ENCODE results near the gene QPCTL. TPM values are rescaled to one million over a fixed set of nuclear protein-coding genes. Genes with fewer than 3 reads are reported as not detected.

QPCTL gene
- total and polyA plus RNA-seq, 2 experiments from 2014 or later, result 10.3 to 11.0 TPM

- no peak overlapping the region for H2AFZ ChIP-seq
- H3K9me3 ChIP-seq (ENCODE audit: low read depth), result no peaks in the 10 kb centered on the region
- H3K9me2 ChIP-seq (replicated peaks; ENCODE audit: insufficient read depth), result no peaks in the 10 kb centered on the region
- no peaks in the 10 kb centered on the region for H3K36me3 ChIP-seq (replicated peaks; ENCODE audit: insufficient read depth, low read depth)
- H4K20me1 ChIP-seq (ENCODE audit: insufficient read depth, poor library complexity, severe bottlenecking), result no peaks in the 10 kb centered on the region
- no peak for DNase-seq (ENCODE audit: low spot score)
- TF ChIP-seq EZH2 (IDR thresholded peaks at IDR 0.05; ENCODE audit: borderline replicate concordance) (no peak), CTCF (IDR thresholded peaks at IDR 0.05; ENCODE audit: poor library complexity) (no peak), EZH2phosphoT487 (IDR thresholded peaks at IDR 0.05; ENCODE audit: low read depth, severe bottlenecking, unreplicated experiment) (no peak)
- no peaks in the 10 kb centered on the region for H3K79me2 ChIP-seq
- no peak overlapping the region for H3K4me2 ChIP-seq
- WGBS (ENCODE audit: low lambda C conversion rate, missing lambda C conversion rate), result 77% methylated on average over 1 of the region's 1 CpG
- peaks cover 7% of the 10 kb centered on the region for H3K4me1 ChIP-seq (ENCODE audit: insufficient read depth)
- H3K27ac ChIP-seq, result no peak overlapping the region
- no peak overlapping the region for H3K4me3 ChIP-seq
- peaks cover 5% of the 10 kb centered on the region for H3K27me3 ChIP-seq
Measured at GRCh38 chr19:45663800-45664199, 28.7 kb upstream of the QPCTL start.

- Histone ChIP-seq H3K27ac (no peak overlapping the region), H3K36me3 (replicated peaks; ENCODE audit: insufficient read depth, low read depth) (no peaks in the 10 kb centered on the region), H3K79me2 (no peaks in the 10 kb centered on the region), H3K27me3 (peaks cover 5% of the 10 kb centered on the region), H3K4me1 (ENCODE audit: insufficient read depth) (peaks cover 7% of the 10 kb centered on the region), H3K4me3 (no peak overlapping the region), H3K9me2 (replicated peaks; ENCODE audit: insufficient read depth) (no peaks in the 10 kb centered on the region), H3K4me2 (no peak overlapping the region), H2AFZ (no peak overlapping the region), H4K20me1 (ENCODE audit: insufficient read depth, poor library complexity, severe bottlenecking) (no peaks in the 10 kb centered on the region), H3K9me3 (ENCODE audit: low read depth) (no peaks in the 10 kb centered on the region)
- DNase-seq (ENCODE audit: low spot score), result no peak
- no peak for TF ChIP-seq EZH2 (IDR thresholded peaks at IDR 0.05; ENCODE audit: borderline replicate concordance)
- TF ChIP-seq CTCF (IDR thresholded peaks at IDR 0.05; ENCODE audit: poor library complexity), result no peak
- no peak for TF ChIP-seq EZH2phosphoT487 (IDR thresholded peaks at IDR 0.05; ENCODE audit: low read depth, severe bottlenecking, unreplicated experiment)
- WGBS (ENCODE audit: low lambda C conversion rate, missing lambda C conversion rate), result 84% methylated on average over 7 of the region's 7 CpGs
Measured at GRCh38 chr19:45664575-45664974, 27.9 kb upstream of the QPCTL start.

- peaks cover 12% of the 10 kb centered on the region for H3K4me1 ChIP-seq (ENCODE audit: insufficient read depth)
- H3K9me3 ChIP-seq (ENCODE audit: low read depth), result no peaks in the 10 kb centered on the region
- peak within 1 kb of the TSS; percentile 97 for H3K4me2 ChIP-seq
- 28% methylated on average over 7 of the region's 15 CpGs for WGBS (ENCODE audit: low lambda C conversion rate, missing lambda C conversion rate)
- no peaks in the 10 kb centered on the region for H4K20me1 ChIP-seq (ENCODE audit: insufficient read depth, poor library complexity, severe bottlenecking)
- H2AFZ ChIP-seq, result peak within 1 kb of the TSS; percentile 95
- no peak for TF ChIP-seq EZH2 (IDR thresholded peaks at IDR 0.05; ENCODE audit: borderline replicate concordance)
- no peak for TF ChIP-seq CTCF (IDR thresholded peaks at IDR 0.05; ENCODE audit: poor library complexity)
- TF ChIP-seq EZH2phosphoT487 (IDR thresholded peaks at IDR 0.05; ENCODE audit: low read depth, severe bottlenecking, unreplicated experiment), result no peak
- no peaks in the 10 kb centered on the region for H3K79me2 ChIP-seq
- H3K27me3 ChIP-seq, result peaks cover 9% of the 10 kb centered on the region
- peak within 1 kb of the TSS; percentile 80 for H3K4me3 ChIP-seq
- H3K9me2 ChIP-seq (replicated peaks; ENCODE audit: insufficient read depth), result no peaks in the 10 kb centered on the region
- DNase-seq (ENCODE audit: low spot score), result peak; percentile 81
- H3K36me3 ChIP-seq (replicated peaks; ENCODE audit: insufficient read depth, low read depth), result no peaks in the 10 kb centered on the region
- peak within 1 kb of the TSS; percentile 87 for H3K27ac ChIP-seq
Measured at GRCh38 chr19:45667620-45668341, 24.7 kb upstream of the QPCTL start, which contains the start of gene GIPR. TSS of gene GIPR (plus strand) at chr19:45668221. CDS start at chr19:45669521, 1,300 bp downstream.
